ENCODE measurements around the gene RGSL1. TPM values are rescaled to one million over a fixed set of nuclear protein-coding genes. Genes with fewer than 3 reads are reported as not detected.
A peak's percentile ranks its signal among the peaks of the same experiment; 100 is the strongest.

The RGSL1 gene
- total RNA-seq, 1 donor: not detected

- H4K20me1 ChIP-seq (ENCODE audit: insufficient read depth, low read length): no peaks in the 10 kb centered on the region
- peaks cover 7% of the 10 kb centered on the region for H3K36me3 ChIP-seq (ENCODE audit: insufficient read depth, low read length)
- no peak for DNase-seq (ENCODE audit: insufficient read length, low spot score, missing footprints)
- no peaks in the 10 kb centered on the region for H3K9me3 ChIP-seq (ENCODE audit: low read depth, low read length)
- H3K4me1 ChIP-seq (ENCODE audit: insufficient read depth, low read length): peaks cover 9% of the 10 kb centered on the region
- no peak for TF ChIP-seq CTCF (IDR thresholded peaks at IDR 0.05; ENCODE audit: extremely low read depth, low read depth, low read length)
- peak overlapping the region; percentile 49 for H3K4me2 ChIP-seq (ENCODE audit: insufficient read depth, low read length)
- H3K27ac ChIP-seq (ENCODE audit: low read depth, low read length): no peak overlapping the region
- no peak overlapping the region for H3K4me3 ChIP-seq (ENCODE audit: insufficient read depth, low read length)
- no peaks in the 10 kb centered on the region for H3K27me3 ChIP-seq (ENCODE audit: insufficient read depth, low read length)
- no peaks in the 10 kb centered on the region for H3K79me2 ChIP-seq (ENCODE audit: insufficient read depth, low read length)
- no peak overlapping the region for H2AFZ ChIP-seq (ENCODE audit: low read length)
Observed at GRCh38 chr1:182575540-182576149, 125.7 kb downstream of the RGSL1 start.

- H4K20me1 ChIP-seq (ENCODE audit: insufficient read depth, low read length): no peaks in the 10 kb centered on the region
- peaks cover 7% of the 10 kb centered on the region for H3K36me3 ChIP-seq (ENCODE audit: insufficient read depth, low read length)
- H2AFZ ChIP-seq (ENCODE audit: low read length): no peak overlapping the region
- no peak overlapping the region for H3K4me3 ChIP-seq (ENCODE audit: insufficient read depth, low read length)
- H3K4me1 ChIP-seq (ENCODE audit: insufficient read depth, low read length): peaks cover 3% of the 10 kb centered on the region
- no peaks in the 10 kb centered on the region for H3K79me2 ChIP-seq (ENCODE audit: insufficient read depth, low read length)
- no peak for DNase-seq (ENCODE audit: insufficient read length, low spot score, missing footprints)
- no peak for TF ChIP-seq CTCF (IDR thresholded peaks at IDR 0.05; ENCODE audit: extremely low read depth, low read depth, low read length)
- H3K4me2 ChIP-seq (ENCODE audit: insufficient read depth, low read length): no peak overlapping the region
- H3K27ac ChIP-seq (ENCODE audit: low read depth, low read length): no peak overlapping the region
- H3K27me3 ChIP-seq (ENCODE audit: insufficient read depth, low read length): no peaks in the 10 kb centered on the region
- H3K9me3 ChIP-seq (ENCODE audit: low read depth, low read length): no peaks in the 10 kb centered on the region
Observed at GRCh38 chr1:182580736-182581135, 130.8 kb downstream of the RGSL1 start.

GRCh38 chr1:182584746-182585145 is 134.8 kb downstream of the RGSL1 start:
- H3K9me3 ChIP-seq (ENCODE audit: low read depth, low read length): no peaks in the 10 kb centered on the region
- no peak for TF ChIP-seq CTCF (IDR thresholded peaks at IDR 0.05; ENCODE audit: extremely low read depth, low read depth, low read length)
- no peak overlapping the region for H3K27ac ChIP-seq (ENCODE audit: low read depth, low read length)
- H3K27me3 ChIP-seq (ENCODE audit: insufficient read depth, low read length): no peaks in the 10 kb centered on the region
- H2AFZ ChIP-seq (ENCODE audit: low read length): no peak overlapping the region
- no peak overlapping the region for H3K4me3 ChIP-seq (ENCODE audit: insufficient read depth, low read length)
- H3K36me3 ChIP-seq (ENCODE audit: insufficient read depth, low read length): peaks cover 1% of the 10 kb centered on the region
- H3K4me2 ChIP-seq (ENCODE audit: insufficient read depth, low read length): no peak overlapping the region
- no peak for DNase-seq (ENCODE audit: insufficient read length, low spot score, missing footprints)
- no peaks in the 10 kb centered on the region for H3K79me2 ChIP-seq (ENCODE audit: insufficient read depth, low read length)
- H3K4me1 ChIP-seq (ENCODE audit: insufficient read depth, low read length): peaks cover 6% of the 10 kb centered on the region
- no peaks in the 10 kb centered on the region for H4K20me1 ChIP-seq (ENCODE audit: insufficient read depth, low read length)

GRCh38 chr1:182586380-182586779 is 136.4 kb downstream of the RGSL1 start:
- H3K79me2 ChIP-seq (ENCODE audit: insufficient read depth, low read length): no peaks in the 10 kb centered on the region
- DNase-seq (ENCODE audit: insufficient read length, low spot score, missing footprints): no peak
- TF ChIP-seq CTCF (IDR thresholded peaks at IDR 0.05; ENCODE audit: extremely low read depth, low read depth, low read length): no peak

More at GRCh38 chr1:182586380-182586779, 136.4 kb downstream of the RGSL1 start:
- Histone ChIP-seq H3K27me3 (ENCODE audit: insufficient read depth, low read length) (no peaks in the 10 kb centered on the region), H2AFZ (ENCODE audit: low read length) (no peak overlapping the region), H4K20me1 (ENCODE audit: insufficient read depth, low read length) (no peaks in the 10 kb centered on the region), H3K4me3 (ENCODE audit: insufficient read depth, low read length) (no peak overlapping the region), H3K4me1 (ENCODE audit: insufficient read depth, low read length) (peaks cover 6% of the 10 kb centered on the region), H3K4me2 (ENCODE audit: insufficient read depth, low read length) (no peak overlapping the region), H3K9me3 (ENCODE audit: low read depth, low read length) (no peaks in the 10 kb centered on the region), H3K27ac (ENCODE audit: low read depth, low read length) (no peak overlapping the region), H3K36me3 (ENCODE audit: insufficient read depth, low read length) (no peaks in the 10 kb centered on the region)

All from osteoblast (primary cell).